ENCODE measurements around the gene CDC45. TPM values are rescaled to one million over a fixed set of nuclear protein-coding genes. Genes with fewer than 3 reads are reported as not detected.

Gene CDC45
- total RNA-seq, 1 donor: 10.4 TPM

- DNase-seq (ENCODE audit: low read depth): no peak
- H3K4me3 ChIP-seq (ENCODE audit: low read depth, low read length): no peak overlapping the region
- TF ChIP-seq CTCF (IDR thresholded peaks at IDR 0.05; ENCODE audit: insufficient read depth, low read depth, low read length): no peak
These were observed 8.6 kb downstream of the CDC45 start for GRCh38 chr22:19488285-19488684.

GRCh38 chr22:19488884-19489843, 9.4 kb downstream of the CDC45 start:
- TF ChIP-seq CTCF (IDR thresholded peaks at IDR 0.05; ENCODE audit: insufficient read depth, low read depth, low read length): peak; percentile 12
- DNase-seq (ENCODE audit: low read depth): peak; percentile 34
- no peak overlapping the region for H3K4me3 ChIP-seq (ENCODE audit: low read depth, low read length)

- TF ChIP-seq CTCF (IDR thresholded peaks at IDR 0.05; ENCODE audit: insufficient read depth, low read depth, low read length): no peak
- no peak overlapping the region for H3K4me3 ChIP-seq (ENCODE audit: low read depth, low read length)
- no peak for DNase-seq (ENCODE audit: low read depth)
These were observed 11.0 kb downstream of the CDC45 start for GRCh38 chr22:19490628-19491230.

GRCh38 chr22:19492504-19493174, 12.9 kb downstream of the CDC45 start:
- DNase-seq (ENCODE audit: low read depth): no peak
- TF ChIP-seq CTCF (IDR thresholded peaks at IDR 0.05; ENCODE audit: insufficient read depth, low read depth, low read length): no peak
- no peak overlapping the region for H3K4me3 ChIP-seq (ENCODE audit: low read depth, low read length)

- no peak for DNase-seq (ENCODE audit: low read depth)
- no peak for TF ChIP-seq CTCF (IDR thresholded peaks at IDR 0.05; ENCODE audit: insufficient read depth, low read depth, low read length)
- no peak overlapping the region for H3K4me3 ChIP-seq (ENCODE audit: low read depth, low read length)
These were observed 14.4 kb downstream of the CDC45 start for GRCh38 chr22:19494001-19494560.

GRCh38 chr22:19494676-19495173, 15.0 kb downstream of the CDC45 start:
- H3K4me3 ChIP-seq (ENCODE audit: low read depth, low read length): no peak overlapping the region
- TF ChIP-seq CTCF (IDR thresholded peaks at IDR 0.05; ENCODE audit: insufficient read depth, low read depth, low read length): no peak
- no peak for DNase-seq (ENCODE audit: low read depth)

Measured in fibroblast of villous mesenchyme (primary cell).